ENCODE data around the gene HSP90AB1.

DNA sequence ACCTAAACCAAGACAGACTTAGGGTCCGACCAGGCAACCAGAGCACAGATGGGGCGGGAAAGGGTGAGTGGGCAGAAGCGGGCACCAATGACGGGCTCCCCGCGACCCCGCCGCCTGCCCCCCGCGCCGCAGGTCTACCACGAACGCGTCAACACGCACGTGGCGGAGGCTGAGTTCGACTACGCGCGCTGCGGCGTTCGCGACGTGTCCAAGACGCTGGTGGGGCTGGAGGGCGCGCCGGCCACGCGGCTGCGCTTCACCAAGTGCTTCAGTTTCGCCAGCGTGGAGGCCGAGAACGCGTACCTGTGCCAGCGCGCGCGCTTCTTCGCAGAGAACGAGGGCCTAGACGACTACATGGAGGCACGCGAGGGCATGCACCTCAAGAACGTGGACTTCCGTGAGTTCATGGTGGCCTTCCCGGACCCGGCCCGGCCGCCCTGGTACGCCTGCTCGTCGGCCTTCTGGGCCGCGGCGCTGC is 28.4 kb downstream of the HSP90AB1 start:
- TF ChIP-seq POLR2A (IDR thresholded peaks at IDR 0.05): no peak
- TF ChIP-seq, protein P1, sequence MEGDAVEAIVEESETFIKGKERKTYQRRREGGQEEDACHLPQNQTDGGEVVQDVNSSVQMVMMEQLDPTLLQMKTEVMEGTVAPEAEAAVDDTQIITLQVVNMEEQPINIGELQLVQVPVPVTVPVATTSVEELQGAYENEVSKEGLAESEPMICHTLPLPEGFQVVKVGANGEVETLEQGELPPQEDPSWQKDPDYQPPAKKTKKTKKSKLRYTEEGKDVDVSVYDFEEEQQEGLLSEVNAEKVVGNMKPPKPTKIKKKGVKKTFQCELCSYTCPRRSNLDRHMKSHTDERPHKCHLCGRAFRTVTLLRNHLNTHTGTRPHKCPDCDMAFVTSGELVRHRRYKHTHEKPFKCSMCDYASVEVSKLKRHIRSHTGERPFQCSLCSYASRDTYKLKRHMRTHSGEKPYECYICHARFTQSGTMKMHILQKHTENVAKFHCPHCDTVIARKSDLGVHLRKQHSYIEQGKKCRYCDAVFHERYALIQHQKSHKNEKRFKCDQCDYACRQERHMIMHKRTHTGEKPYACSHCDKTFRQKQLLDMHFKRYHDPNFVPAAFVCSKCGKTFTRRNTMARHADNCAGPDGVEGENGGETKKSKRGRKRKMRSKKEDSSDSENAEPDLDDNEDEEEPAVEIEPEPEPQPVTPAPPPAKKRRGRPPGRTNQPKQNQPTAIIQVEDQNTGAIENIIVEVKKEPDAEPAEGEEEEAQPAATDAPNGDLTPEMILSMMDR (IDR thresholded peaks at IDR 0.05): no peak
